HepG2 (cell line): ENCODE data around the gene FOXD1. TPM values are rescaled to one million over a fixed set of nuclear protein-coding genes. Genes with fewer than 3 reads are reported as not detected.

ENCODE experiments used
- CHD2 ChIP-seq: IDR thresholded peaks from 2 replicates; pipeline ENCODE4 v1.6.1; 2011; ENCODE audit warnings: low read depth, low read length, improper control_type of control experiment
- ERF ChIP-seq: IDR thresholded peaks from 2 replicates; pipeline ENCODE4 v1.6.1; 2018; ENCODE audit warnings: missing biosample characterization, missing genetic modification reagents
- HMG20B ChIP-seq: conservative IDR thresholded peaks from 2 replicates; pipeline ENCODE4 v1.6.1; 2016; ENCODE audit warnings: missing genetic modification reagents, missing compliant biosample characterization
- HNF4A ChIP-seq: sonication (generic); formaldehyde crosslinking; IDR thresholded peaks from 2 replicates; pipeline ENCODE4 v1.4.0; 2020; ENCODE audit warnings: missing genetic modification reagents
- MATR3 ChIP-seq: sonication (generic); formaldehyde crosslinking; IDR thresholded peaks from 2 replicates; pipeline ENCODE4 v1.4.0; 2020; ENCODE audit warnings: missing genetic modification reagents
- MEIS2 ChIP-seq: sonication (generic); formaldehyde crosslinking; IDR thresholded peaks from 2 replicates; pipeline ENCODE4 v1.9.0; 2021; ENCODE audit warnings: mild to moderate bottlenecking, missing genetic modification reagents
- NKX3-1 ChIP-seq: sonication (generic); formaldehyde crosslinking; IDR thresholded peaks from 2 replicates; pipeline ENCODE4 v1.5.0; 2020; ENCODE audit warnings: missing genetic modification reagents
- NR2C2 ChIP-seq: sonication (generic); formaldehyde crosslinking; IDR thresholded peaks from 2 replicates; pipeline ENCODE4 v1.4.0; 2020; ENCODE audit warnings: missing genetic modification reagents, mild to moderate bottlenecking, moderate library complexity, borderline replicate concordance
- SNAPC2 ChIP-seq: sonication (generic); formaldehyde crosslinking; IDR thresholded peaks from 2 replicates; pipeline ENCODE4 v1.8.1; 2022; ENCODE audit warnings: mild to moderate bottlenecking, missing genetic modification reagents
- ZNF274 ChIP-seq: sonication (generic); formaldehyde crosslinking; IDR thresholded peaks from 2 replicates; pipeline ENCODE4 v1.5.1; 2020; ENCODE audit warnings: mild to moderate bottlenecking, missing genetic modification reagents
- ZNF558 ChIP-seq: sonication (generic); formaldehyde crosslinking; IDR thresholded peaks from 2 replicates; pipeline ENCODE4 v1.9.0; 2022; ENCODE audit warnings: mild to moderate bottlenecking, missing genetic modification reagents, borderline replicate concordance
- ZNF563 ChIP-seq: sonication (generic); formaldehyde crosslinking; IDR thresholded peaks from 2 replicates; pipeline ENCODE4 v1.8.0; 2022; ENCODE audit warnings: mild to moderate bottlenecking, moderate library complexity, missing genetic modification reagents
- ZNF746 ChIP-seq: sonication (generic); formaldehyde crosslinking; IDR thresholded peaks from 2 replicates; pipeline ENCODE4 v1.8.0; 2022; ENCODE audit warnings: mild to moderate bottlenecking, missing genetic modification reagents
- ZNF850 ChIP-seq: sonication (generic); formaldehyde crosslinking; conservative IDR thresholded peaks from 2 replicates; pipeline ENCODE4 v1.9.0; 2021; ENCODE audit warnings: mild to moderate bottlenecking, missing genetic modification reagents
- ZSCAN25 ChIP-seq: sonication (generic); formaldehyde crosslinking; IDR thresholded peaks from 2 replicates; pipeline ENCODE4 v1.8.0; 2022; ENCODE audit warnings: mild to moderate bottlenecking, missing genetic modification reagents
- polyA plus RNA-seq, 8 experiments: library from polyadenylated mRNA; depleted of rRNA in 3 of 8; stranded (reverse) in 7 of 8; unstranded in 1 of 8; fragments of >200 nt; fragmentation: Illumina TruSeq in 4 of 8; extraction: Trizol in 4 of 8; gene quantifications; 2 replicates each; pipeline versions ENCODE4 v1.2.1 to v1.2.3, GENCODE V29; 2011 to 2016; ENCODE audit warnings: low read depth in 4 of 8, missing spikeins in 1 of 8, mixed read lengths in 1 of 8; ENCODE audit not compliant: insufficient read depth in 1 of 8
- total RNA-seq, 5 experiments: library from RNA; depleted of rRNA; stranded (reverse); fragments of >200 nt; fragmentation: Illumina TruSeq; extraction: Trizol; gene quantifications; 2 replicates each; pipeline ENCODE4 v1.2.3, GENCODE V29; 2016; ENCODE audit warnings: low read depth in 1 of 5
- TF ChIP-seq, protein P1 (sequence below): sonication (generic); formaldehyde crosslinking; IDR thresholded peaks from 2 replicates; pipeline ENCODE4 v1.4.0; 2020; ENCODE audit warnings: missing genetic modification reagents, borderline replicate concordance
- TF ChIP-seq, protein P2 (sequence below): IDR thresholded peaks from 2 replicates; pipeline ENCODE4 v1.6.1; 2016
- TF ChIP-seq, protein P3 (sequence below): sonication (generic); formaldehyde crosslinking; IDR thresholded peaks from 2 replicates; pipeline ENCODE4 v1.8.0; 2022; ENCODE audit warnings: mild to moderate bottlenecking, missing genetic modification reagents, borderline replicate concordance
- TF ChIP-seq, protein P4 (sequence below): sonication (generic); formaldehyde crosslinking; IDR thresholded peaks from 2 replicates; pipeline ENCODE4 v1.5.1; 2020; ENCODE audit warnings: missing genetic modification reagents, mild to moderate bottlenecking, borderline replicate concordance
- TF ChIP-seq, protein P5 (sequence below): sonication (generic); formaldehyde crosslinking; IDR thresholded peaks from 2 replicates; pipeline ENCODE4 v1.4.0; 2020; ENCODE audit warnings: mild to moderate bottlenecking, missing genetic modification reagents

The FOXD1 gene
- total and polyA plus RNA-seq, 2 of the 13 experiments (the other 11 are each of a cell fraction or from before 2014, with no cell fraction given): 0.04 to 0.05 TPM

DNA sequence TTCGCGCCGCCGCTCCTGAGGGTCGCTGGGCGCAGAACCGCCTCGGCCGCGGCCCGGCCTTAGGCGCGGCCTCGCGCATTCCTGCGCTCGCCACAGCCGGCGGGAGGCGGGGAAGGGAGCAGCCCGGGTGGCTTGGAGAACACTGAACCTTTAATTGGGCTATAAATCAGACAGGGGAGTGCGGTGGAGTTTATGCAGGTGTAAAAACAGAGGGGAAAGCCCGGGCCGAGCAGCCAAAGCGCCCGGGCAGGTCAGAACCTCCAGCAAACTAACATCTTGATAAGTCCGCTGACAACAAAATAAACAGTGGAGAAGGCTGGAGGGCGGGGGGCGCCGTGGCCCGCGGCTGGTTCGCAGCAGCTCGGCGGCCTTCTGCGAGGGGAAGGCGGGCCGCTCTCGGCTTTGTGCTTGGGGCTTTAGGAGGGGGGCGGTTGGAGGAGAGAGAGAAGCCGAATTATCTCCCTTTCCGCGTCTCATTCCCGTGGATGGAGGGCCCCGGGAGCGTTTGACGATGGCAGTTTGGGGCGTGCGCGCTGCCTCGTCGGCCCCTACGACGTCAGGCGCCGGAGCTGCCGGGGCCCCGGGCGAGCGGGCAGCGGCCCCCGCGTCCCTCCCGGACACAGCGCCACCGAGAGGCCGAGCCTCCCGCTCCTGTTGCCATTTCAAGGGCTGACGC, 11.3 kb downstream of the FOXD1 start (continued):
- TF ChIP-seq, protein P1, sequence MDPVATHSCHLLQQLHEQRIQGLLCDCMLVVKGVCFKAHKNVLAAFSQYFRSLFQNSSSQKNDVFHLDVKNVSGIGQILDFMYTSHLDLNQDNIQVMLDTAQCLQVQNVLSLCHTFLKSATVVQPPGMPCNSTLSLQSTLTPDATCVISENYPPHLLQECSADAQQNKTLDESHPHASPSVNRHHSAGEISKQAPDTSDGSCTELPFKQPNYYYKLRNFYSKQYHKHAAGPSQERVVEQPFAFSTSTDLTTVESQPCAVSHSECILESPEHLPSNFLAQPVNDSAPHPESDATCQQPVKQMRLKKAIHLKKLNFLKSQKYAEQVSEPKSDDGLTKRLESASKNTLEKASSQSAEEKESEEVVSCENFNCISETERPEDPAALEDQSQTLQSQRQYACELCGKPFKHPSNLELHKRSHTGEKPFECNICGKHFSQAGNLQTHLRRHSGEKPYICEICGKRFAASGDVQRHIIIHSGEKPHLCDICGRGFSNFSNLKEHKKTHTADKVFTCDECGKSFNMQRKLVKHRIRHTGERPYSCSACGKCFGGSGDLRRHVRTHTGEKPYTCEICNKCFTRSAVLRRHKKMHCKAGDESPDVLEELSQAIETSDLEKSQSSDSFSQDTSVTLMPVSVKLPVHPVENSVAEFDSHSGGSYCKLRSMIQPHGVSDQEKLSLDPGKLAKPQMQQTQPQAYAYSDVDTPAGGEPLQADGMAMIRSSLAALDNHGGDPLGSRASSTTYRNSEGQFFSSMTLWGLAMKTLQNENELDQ (CRISPR knock-in tag): no peak
- TF ChIP-seq, protein P2, sequence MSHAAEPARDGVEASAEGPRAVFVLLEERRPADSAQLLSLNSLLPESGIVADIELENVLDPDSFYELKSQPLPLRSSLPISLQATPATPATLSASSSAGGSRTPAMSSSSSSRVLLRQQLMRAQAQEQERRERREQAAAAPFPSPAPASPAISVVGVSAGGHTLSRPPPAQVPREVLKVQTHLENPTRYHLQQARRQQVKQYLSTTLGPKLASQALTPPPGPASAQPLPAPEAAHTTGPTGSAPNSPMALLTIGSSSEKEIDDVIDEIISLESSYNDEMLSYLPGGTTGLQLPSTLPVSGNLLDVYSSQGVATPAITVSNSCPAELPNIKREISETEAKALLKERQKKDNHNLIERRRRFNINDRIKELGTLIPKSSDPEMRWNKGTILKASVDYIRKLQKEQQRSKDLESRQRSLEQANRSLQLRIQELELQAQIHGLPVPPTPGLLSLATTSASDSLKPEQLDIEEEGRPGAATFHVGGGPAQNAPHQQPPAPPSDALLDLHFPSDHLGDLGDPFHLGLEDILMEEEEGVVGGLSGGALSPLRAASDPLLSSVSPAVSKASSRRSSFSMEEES (CRISPR knock-in tag): no peak
- TF ChIP-seq ZNF746 (CRISPR knock-in tag) (0 out of 2 replicates have a peak, but pooled peaks have one; percentile 13), NKX3-1 (no peak), MATR3 (CRISPR knock-in tag) (no peak), HMG20B (no peak), ZNF563 (CRISPR knock-in tag) (no peak), MEIS2 (CRISPR knock-in tag) (0 out of 2 replicates have a peak, but pooled peaks have one; percentile 6), CHD2 (no peak), ZNF850 (no peak), HNF4A (CRISPR knock-in tag) (no peak), ZSCAN25 (no peak), ZNF558 (CRISPR knock-in tag) (no peak), ZNF274 (0 out of 2 replicates have a peak, but pooled peaks have one; percentile 3), NR2C2 (CRISPR knock-in tag) (0 out of 2 replicates have a peak, but pooled peaks have one; percentile 1), ERF (CRISPR knock-in tag) (no peak), SNAPC2 (CRISPR knock-in tag) (no peak)
- TF ChIP-seq, protein P3, sequence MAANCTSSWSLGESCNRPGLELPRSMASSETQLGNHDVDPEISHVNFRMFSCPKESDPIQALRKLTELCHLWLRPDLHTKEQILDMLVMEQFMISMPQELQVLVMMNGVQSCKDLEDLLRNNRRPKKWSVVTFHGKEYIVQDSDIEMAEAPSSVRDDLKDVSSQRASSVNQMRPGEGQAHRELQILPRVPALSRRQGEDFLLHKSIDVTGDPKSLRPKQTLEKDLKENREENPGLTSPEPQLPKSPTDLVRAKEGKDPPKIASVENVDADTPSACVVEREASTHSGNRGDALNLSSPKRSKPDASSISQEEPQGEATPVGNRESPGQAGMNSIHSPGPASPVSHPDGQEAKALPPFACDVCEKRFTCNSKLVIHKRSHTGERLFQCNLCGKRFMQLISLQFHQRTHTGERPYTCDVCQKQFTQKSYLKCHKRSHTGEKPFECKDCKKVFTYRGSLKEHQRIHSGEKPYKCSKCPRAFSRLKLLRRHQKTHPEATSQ (CRISPR knock-in tag): no peak
- TF ChIP-seq, protein P4, sequence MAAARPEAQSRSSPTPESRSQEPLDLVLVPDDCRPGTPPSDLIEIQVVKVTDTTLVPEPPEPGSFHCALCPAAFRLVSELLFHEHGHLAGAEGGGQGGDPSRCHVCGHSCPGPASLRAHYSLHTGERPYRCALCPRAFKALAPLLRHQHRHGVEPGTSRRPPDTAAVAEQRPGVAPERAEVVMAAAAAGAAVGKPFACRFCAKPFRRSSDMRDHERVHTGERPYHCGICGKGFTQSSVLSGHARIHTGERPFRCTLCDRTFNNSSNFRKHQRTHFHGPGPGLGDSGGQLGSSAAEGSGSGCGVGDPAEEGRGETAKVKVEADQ: no peak; the same call in 1 of the 2 replicates
- TF ChIP-seq, protein P5, sequence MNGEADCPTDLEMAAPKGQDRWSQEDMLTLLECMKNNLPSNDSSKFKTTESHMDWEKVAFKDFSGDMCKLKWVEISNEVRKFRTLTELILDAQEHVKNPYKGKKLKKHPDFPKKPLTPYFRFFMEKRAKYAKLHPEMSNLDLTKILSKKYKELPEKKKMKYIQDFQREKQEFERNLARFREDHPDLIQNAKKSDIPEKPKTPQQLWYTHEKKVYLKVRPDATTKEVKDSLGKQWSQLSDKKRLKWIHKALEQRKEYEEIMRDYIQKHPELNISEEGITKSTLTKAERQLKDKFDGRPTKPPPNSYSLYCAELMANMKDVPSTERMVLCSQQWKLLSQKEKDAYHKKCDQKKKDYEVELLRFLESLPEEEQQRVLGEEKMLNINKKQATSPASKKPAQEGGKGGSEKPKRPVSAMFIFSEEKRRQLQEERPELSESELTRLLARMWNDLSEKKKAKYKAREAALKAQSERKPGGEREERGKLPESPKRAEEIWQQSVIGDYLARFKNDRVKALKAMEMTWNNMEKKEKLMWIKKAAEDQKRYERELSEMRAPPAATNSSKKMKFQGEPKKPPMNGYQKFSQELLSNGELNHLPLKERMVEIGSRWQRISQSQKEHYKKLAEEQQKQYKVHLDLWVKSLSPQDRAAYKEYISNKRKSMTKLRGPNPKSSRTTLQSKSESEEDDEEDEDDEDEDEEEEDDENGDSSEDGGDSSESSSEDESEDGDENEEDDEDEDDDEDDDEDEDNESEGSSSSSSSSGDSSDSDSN: no peak; the same call in 1 of the 2 replicates
